ENCODE measurements around the gene CFAP52. TPM values are rescaled to one million over a fixed set of nuclear protein-coding genes. Genes with fewer than 3 reads are reported as not detected.

CFAP52 gene
- total RNA-seq, 3 donors from 2014 or later, result 0.66 TPM; not detected in 2

DNA sequence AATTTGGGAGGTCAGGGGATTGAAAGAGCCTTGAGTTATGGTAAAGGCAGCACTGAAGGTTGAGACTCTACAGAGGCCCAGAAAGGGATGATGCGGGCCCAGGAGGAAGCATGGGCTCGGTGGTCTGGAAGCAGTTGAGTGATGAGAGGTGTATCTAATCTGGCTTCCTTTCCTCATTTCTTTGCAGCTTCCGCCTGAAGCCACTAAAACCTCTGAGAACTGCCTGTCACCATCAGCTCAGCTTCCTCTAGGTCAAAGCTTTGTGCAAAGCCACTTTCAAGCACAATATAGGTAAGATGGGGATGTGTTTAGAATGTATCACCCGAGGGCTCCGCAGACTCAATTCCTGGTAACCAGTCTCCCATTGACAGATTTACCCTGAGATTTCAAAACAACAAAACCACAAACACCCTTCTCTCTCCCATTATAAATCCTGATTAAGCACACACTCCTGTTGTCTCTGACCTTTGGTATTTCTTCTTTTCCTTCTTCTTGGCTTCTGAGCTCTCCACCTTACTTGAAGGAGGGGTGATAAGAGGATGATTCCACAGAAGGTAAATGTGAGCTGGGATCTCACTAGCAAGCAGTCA lies 90.1 kb downstream of the CFAP52 start:
- Histone ChIP-seq H3K9me3 (no peaks in the 10 kb centered on the region), H3K27ac (no peak overlapping the region), H3K27me3 (no peaks in the 10 kb centered on the region), H3K4me3 (no peak overlapping the region), H3K36me3 (no peaks in the 10 kb centered on the region), H3K4me1 (no peaks in the 10 kb centered on the region)
- intact Hi-C loops (cut with DNase I; ENCODE audit: low total_unique reads), result no loop called here
- DNase-seq (ENCODE audit: low spot score in 2 of 2), result no peak
- TF ChIP-seq, protein P1, sequence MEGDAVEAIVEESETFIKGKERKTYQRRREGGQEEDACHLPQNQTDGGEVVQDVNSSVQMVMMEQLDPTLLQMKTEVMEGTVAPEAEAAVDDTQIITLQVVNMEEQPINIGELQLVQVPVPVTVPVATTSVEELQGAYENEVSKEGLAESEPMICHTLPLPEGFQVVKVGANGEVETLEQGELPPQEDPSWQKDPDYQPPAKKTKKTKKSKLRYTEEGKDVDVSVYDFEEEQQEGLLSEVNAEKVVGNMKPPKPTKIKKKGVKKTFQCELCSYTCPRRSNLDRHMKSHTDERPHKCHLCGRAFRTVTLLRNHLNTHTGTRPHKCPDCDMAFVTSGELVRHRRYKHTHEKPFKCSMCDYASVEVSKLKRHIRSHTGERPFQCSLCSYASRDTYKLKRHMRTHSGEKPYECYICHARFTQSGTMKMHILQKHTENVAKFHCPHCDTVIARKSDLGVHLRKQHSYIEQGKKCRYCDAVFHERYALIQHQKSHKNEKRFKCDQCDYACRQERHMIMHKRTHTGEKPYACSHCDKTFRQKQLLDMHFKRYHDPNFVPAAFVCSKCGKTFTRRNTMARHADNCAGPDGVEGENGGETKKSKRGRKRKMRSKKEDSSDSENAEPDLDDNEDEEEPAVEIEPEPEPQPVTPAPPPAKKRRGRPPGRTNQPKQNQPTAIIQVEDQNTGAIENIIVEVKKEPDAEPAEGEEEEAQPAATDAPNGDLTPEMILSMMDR (IDR thresholded peaks at IDR 0.05), result no peak
- no peak for TF ChIP-seq POLR2A (IDR thresholded peaks at IDR 0.05)
- TF ChIP-seq POLR2AphosphoS5 (IDR thresholded peaks at IDR 0.05), result no peak

DNA sequence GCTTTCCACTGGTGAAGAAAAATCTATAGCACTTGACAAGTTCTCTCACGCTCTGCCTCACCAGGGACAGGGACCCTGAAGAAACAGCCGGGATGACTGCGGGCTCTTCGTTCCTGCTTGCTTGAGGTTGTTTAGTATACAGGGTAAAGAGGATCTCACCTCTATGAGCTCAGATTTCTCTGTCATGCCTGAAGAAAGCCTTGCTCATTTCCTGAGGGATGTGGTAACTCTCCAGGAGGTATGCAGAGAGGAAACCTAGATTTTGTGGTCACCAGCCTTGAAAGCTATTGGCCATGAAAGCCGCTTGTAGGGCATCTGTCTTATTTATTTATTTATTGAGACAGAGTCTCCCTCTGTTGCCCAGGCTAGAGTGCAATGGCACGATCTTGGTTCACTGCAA lies 92.1 kb downstream of the CFAP52 start:
- no peak for DNase-seq (ENCODE audit: low spot score in 2 of 2)
- TF ChIP-seq POLR2A (IDR thresholded peaks at IDR 0.05) (no peak), POLR2AphosphoS5 (IDR thresholded peaks at IDR 0.05) (no peak)
- TF ChIP-seq, protein P1 (IDR thresholded peaks at IDR 0.05), result no peak

DNA sequence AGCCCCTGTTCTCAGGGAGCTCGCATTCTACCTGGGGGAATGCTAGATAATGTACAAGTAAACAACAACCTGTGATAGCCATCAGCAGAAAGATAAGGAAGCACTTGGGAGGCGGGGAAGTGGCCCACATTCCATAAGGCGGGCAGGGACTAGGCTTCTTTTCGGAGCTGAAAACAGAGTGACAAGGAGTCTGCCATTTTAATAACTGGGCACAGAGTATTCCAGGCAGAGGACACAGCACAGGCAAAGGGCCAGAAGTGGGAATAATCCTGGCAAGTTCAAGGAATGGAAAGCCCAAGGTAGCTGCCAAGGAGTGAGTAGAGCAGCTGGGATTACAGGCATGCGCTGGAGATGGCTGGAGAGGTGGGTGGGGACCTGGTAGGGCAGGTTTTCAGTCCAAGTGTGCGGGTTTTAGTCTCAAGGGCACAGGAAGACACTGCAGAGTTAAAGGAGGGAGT lies 93.1 kb downstream of the CFAP52 start:
- intact Hi-C loops (cut with DNase I; ENCODE audit: low total_unique reads), result no loop called here
- no peaks in the 10 kb centered on the region for H3K36me3 ChIP-seq
- H3K4me3 ChIP-seq, result no peak overlapping the region
- H3K27me3 ChIP-seq, result no peaks in the 10 kb centered on the region
- H3K4me1 ChIP-seq, result no peaks in the 10 kb centered on the region
- peak in 1 of 2 donors; percentile 23 for DNase-seq (ENCODE audit: low spot score in 2 of 2)
- H3K27ac ChIP-seq, result no peak overlapping the region
- TF ChIP-seq, protein P1 (IDR thresholded peaks at IDR 0.05), result no peak
- TF ChIP-seq POLR2AphosphoS5 (IDR thresholded peaks at IDR 0.05) (no peak), POLR2A (IDR thresholded peaks at IDR 0.05) (no peak)
- H3K9me3 ChIP-seq, result no peaks in the 10 kb centered on the region

More for the DNA sequence above, 92.1 kb downstream of the CFAP52 start:
- Histone ChIP-seq H3K36me3 (no peaks in the 10 kb centered on the region), H3K4me1 (no peaks in the 10 kb centered on the region), H3K27me3 (no peaks in the 10 kb centered on the region), H3K9me3 (no peaks in the 10 kb centered on the region), H3K27ac (no peak overlapping the region), H3K4me3 (no peak overlapping the region)
- intact Hi-C loops (cut with DNase I; ENCODE audit: low total_unique reads), result no loop called here

DNA sequence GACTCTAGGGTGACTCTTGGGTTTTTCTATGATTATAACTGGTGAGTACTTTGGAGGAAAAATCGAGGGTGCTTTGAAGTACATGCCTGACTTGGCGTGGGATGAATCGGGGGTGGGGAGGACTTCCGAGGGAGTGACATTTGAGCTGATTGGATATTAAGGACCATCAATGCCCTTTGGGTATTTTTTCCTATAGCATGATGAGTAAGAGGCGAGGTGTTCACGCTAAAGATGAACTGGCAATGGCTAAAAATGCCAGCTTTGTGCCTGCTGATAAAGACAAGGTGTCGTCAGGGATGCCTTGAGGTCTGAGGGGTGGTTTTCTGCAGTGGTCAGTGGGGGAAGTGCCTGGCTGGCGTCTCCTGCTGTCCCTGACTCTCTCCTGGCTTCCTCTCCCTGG lies 94.2 kb downstream of the CFAP52 start:
- H3K9me3 ChIP-seq, result no peaks in the 10 kb centered on the region
- H3K27ac ChIP-seq, result no peak overlapping the region
- H3K27me3 ChIP-seq, result no peaks in the 10 kb centered on the region
- no peaks in the 10 kb centered on the region for H3K4me1 ChIP-seq
- TF ChIP-seq, protein P1 (IDR thresholded peaks at IDR 0.05), result no peak
- no peak for TF ChIP-seq POLR2A (IDR thresholded peaks at IDR 0.05)
- no peak for TF ChIP-seq POLR2AphosphoS5 (IDR thresholded peaks at IDR 0.05)
- no peaks in the 10 kb centered on the region for H3K36me3 ChIP-seq
- DNase-seq (ENCODE audit: low spot score in 2 of 2), result no peak
- H3K4me3 ChIP-seq, result no peak overlapping the region
- intact Hi-C loops (cut with DNase I; ENCODE audit: low total_unique reads), result no loop called here

DNA sequence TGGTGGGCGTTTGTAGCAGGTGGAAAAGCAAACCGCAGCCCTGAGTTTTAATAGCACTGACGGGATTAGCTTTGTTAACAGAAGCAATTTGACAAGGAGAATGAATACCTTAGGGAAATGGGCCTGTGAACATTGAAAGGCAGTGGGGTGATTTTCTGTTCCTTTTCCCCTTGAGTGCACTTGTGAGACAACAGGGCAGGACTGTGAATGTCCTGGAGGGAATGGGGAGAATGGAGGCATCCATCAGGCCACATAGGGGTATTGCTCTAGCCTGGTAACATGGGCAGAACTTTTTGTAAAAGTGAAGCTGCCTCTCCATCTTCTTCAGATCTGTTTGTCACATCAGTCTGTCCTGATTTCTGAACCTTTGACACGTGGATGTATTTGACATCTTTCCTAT lies 95.1 kb downstream of the CFAP52 start:
- TF ChIP-seq POLR2AphosphoS5 (IDR thresholded peaks at IDR 0.05) (no peak), POLR2A (IDR thresholded peaks at IDR 0.05) (no peak)
- TF ChIP-seq, protein P1 (IDR thresholded peaks at IDR 0.05), result no peak
- no peak for DNase-seq (ENCODE audit: low spot score in 2 of 2)
- H3K9me3 ChIP-seq, result no peaks in the 10 kb centered on the region
- no peaks in the 10 kb centered on the region for H3K36me3 ChIP-seq
- no peak overlapping the region for H3K4me3 ChIP-seq
- H3K27me3 ChIP-seq, result no peaks in the 10 kb centered on the region
- no peaks in the 10 kb centered on the region for H3K4me1 ChIP-seq
- H3K27ac ChIP-seq, result no peak overlapping the region
- intact Hi-C loops (cut with DNase I; ENCODE audit: low total_unique reads), result no loop called here
